ENCODE measurements around the gene TOGARAM2. TPM values are rescaled to one million over a fixed set of nuclear protein-coding genes. Genes with fewer than 3 reads are reported as not detected.

Gene TOGARAM2
- 0.05 TPM for polyA plus RNA-seq (2013, experiment 1 of 2; ENCODE audit: insufficient read length)
- 0.25 TPM for polyA plus RNA-seq (2013, experiment 2 of 2; ENCODE audit: insufficient read length)

DNA sequence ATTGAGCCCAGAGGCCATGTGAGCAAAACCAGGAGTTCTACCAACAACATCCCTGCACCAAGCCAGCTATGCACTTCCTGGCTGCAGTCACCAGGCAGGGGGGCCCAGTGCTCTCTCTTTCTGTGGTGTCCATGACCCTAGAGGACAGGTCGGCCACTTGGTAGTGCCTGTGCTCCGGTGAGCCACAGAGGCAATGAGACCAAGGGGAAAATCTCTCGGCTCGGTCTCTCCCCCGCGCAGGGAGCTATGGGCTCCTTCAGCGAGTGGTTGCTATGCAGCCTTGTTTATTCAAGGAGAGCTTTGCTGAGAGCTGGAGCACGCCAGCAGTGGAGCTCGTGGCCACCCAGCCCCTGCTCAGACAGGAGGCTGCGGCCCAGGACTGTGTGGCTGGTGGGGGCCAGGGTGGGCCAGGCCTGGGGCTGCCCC, at the start of gene TOGARAM2:
TSS of gene TOGARAM2 (plus strand) at position 283 of the 426 bp plus-strand sequence. CDS start 13,537 bp downstream, outside the sequence.
- peak; percentile 36 for DNase-seq

DNA sequence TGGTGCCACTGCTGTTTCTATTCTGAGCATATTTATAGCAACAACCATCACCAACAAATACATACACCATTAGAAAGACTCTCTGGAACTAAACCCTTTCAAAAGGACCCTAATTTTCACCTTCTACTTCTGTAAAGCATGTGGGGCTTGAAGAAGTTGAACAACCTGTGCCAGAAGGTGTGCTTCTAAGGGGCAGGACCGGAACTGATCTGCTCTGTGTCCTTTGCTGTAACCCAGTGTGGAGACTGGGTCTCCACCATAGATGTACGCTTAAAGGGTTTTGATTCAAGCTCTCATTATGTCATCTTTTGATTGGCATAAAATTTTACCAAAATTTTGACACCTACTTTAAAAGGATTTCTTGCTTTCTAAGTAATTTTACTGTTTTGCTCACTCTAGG, 46.3 kb upstream of the TOGARAM2 start:
- no peak for DNase-seq

- DNase-seq, result no peak
Observed at GRCh38 chr2:28941008-28941407, 40.1 kb upstream of the TOGARAM2 start.

- no peak for DNase-seq
Observed at GRCh38 chr2:28944535-28945248, 36.4 kb upstream of the TOGARAM2 start.

GRCh38 chr2:28948160-28948559, 32.9 kb upstream of the TOGARAM2 start:
- DNase-seq, result no peak

DNA sequence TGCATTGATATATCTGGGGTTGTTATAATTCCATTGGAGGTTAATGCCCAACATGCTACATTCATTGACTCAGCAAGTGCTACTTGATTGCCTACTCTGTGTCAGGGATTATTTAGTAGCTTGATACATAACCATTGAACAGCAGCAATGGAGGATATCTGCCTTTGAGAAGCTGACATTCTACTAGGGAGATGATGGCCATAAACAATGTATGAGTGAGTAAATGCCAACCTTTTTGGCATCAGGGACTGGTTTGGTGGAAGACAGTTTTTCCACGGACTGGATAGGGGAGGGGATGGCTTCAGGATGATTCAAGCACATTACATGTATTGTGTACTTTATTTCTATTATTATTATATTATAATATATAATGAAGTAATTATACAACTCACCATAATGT, 31.9 kb upstream of the TOGARAM2 start:
- no peak for DNase-seq

DNA sequence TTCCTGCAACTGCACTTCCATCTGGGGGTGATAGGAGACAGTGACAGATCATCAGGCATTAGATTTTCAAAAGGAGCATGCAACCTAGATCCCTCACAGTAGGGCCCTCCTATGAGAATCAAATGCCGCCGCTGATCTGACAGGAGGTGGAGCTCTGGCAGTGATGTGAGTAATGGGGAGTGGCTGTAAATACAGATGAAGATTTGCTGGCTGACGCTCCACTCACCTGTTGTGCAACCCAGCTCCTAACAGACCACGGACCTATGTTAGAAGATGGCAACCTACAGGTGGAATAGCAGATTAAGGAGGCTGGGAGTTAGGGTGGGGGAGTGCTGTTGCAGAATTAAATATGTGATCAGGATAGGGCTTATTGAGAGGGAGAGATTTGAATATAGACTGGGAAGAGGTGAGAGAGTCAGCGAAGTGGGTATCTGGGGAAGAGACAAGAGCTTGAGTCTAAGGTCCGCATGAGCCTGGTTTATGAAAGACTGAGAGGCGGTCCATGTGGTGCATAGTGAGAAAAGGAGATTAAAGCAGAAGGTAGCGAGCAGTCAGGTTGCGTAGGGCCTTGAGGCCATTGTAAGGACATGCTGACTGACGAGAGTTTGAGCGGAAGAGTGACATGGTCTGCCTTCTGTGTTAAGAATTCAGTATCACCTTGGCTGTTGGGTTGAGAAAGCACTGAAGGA, 31.3 kb upstream of the TOGARAM2 start:
- DNase-seq, result no peak

DNA sequence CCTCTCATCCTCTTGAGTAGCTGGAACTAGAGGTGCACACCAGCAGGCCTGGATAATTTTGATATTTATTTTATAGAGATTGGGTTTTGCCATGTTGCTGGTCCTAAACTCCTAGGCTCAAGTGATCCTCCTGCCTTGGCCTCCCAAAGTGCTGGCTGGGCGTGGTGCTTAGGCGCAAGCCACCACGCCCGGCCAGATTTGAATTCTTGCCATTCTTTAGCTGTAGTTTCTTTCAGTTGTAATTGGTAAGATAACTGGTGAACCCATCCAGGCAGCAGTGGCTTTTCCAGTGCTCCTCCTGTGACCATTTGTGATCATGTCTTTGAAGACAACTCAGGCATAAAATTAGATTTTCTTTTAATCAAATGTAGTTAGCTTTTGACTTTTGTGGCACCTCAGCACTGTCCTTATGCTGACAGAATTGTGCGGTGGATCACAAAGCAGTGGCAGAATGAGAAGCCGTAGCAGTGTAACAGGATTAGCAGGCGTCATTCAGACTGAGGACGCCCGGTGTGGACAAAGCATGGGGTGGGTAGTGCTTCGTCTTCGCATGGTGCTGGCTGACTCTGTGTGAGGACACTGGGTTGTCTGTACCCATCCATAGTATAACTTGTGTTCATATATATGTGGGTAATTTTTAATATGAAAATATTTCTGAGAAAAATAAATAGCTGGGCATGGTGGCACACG, 30.0 kb upstream of the TOGARAM2 start:
- DNase-seq, result no peak

- peak; percentile 17 for DNase-seq
Observed at GRCh38 chr2:28951910-28952835, 28.9 kb upstream of the TOGARAM2 start.

- DNase-seq, result no peak
Observed at GRCh38 chr2:28952836-28953211, 28.3 kb upstream of the TOGARAM2 start.

GRCh38 chr2:28955467-28955866, 25.6 kb upstream of the TOGARAM2 start:
- no peak for DNase-seq

DNA sequence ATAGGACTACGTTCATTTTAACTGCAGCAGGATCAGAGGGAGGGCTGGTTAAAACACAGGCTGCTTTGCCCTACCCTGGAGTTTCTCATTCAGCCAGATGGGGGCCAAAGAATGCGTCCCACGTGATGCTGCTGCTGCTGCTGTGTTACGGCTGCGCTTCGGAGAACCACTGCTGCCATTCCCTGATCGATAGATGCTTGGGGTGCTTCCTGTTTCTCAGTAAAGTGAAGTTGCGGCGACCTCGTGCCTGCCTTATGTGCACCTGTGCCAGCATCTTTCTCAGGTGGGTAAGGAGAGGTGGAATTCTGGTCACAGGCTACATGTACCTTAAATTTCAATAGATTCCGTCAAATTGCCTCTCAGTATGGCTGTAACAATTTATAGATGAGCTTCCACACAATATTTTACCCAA, 24.7 kb upstream of the TOGARAM2 start:
- DNase-seq, result peak; percentile 37

GRCh38 chr2:28956890-28957289, 24.2 kb upstream of the TOGARAM2 start:
- peak; percentile 13 for DNase-seq

DNA sequence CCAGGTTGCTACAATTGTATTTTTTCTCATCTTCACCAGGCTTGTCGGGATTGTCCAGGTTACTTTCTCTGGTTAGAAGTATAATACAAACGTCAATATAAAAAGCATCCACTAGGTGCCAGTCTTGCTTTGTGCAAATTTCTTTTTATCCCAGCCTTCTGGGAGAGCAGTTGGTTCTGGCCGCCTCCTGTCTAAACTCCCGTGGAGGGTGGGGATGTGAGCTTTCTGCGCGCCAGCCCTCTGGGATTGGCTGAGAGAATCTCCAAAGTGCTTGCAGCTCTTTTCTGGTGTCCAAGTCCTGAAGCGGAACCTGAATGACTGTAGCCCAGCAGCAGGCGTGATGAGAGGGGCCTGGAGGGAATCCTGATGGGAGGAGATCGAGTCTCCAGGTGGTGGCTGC, 22.4 kb upstream of the TOGARAM2 start:
- peak; percentile 77 for DNase-seq

DNA sequence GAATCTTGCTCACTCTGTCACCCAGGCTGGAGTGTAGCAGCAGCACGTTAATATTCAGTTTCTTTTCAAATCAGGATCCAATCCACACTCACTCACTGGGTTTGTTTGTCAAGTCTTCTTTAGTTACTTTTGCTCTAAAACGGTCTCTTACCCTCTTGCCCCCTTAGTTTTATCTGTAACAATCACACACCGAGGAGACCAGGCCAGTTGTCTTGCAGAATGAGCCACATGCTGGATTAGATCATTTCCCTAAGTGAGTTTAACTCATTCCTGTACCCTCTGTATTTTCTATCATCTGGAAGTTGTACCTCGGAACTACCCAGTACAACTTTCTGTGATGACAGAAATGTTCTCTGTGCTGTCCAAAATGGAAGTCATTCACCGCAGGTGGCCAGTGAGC, 20.7 kb upstream of the TOGARAM2 start:
- DNase-seq, result no peak

DNA sequence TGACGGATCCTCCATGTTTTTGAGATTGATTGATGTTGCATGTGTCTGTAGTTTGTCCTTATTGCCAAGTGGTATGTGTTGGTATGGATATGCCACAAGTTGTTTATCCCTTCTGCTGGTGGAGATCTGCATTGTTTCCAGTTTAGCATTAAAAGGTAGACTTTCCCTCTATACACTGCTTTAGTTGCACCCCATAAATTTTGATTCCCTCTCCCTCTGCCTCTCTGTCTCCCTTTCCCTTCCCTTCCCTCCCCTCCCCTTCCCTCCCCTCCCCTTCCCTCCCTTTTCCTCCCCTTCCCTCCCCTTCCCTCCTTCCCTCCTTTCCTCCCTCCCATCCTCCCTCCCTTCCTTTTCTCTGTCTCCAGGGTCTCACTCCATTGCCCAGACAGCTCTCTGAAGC, 18.6 kb upstream of the TOGARAM2 start:
- no peak for DNase-seq

GRCh38 chr2:28970464-28971160, 10.5 kb upstream of the TOGARAM2 start:
- no peak for DNase-seq

DNA sequence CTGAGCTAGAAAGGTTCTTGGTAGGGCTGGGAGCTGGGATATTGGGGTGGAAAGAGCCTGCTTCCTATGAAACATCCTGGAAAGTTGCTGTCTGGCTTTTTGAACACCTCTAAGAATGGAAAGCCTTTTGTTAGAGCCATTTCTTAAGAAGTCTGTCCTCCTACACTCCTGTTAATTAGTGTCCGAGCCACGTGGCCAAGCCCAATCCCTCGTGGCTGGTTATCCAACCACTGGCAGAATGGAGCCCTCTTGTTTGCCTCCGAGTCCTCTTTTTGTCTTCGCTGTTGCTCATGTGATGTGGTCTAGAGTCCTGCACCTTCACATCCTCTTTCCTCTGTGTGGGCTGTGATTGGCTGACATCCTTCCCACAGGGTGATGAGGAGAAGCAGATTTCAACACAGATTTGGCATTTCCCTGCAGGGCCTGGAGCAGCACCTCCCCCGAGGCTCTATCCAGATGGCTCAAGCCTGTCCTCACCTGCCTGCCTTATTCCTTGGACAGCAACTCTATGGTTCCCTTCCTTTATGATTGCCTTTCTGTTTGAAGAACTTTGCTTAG, 8.2 kb upstream of the TOGARAM2 start:
- no peak for DNase-seq

- DNase-seq, result no peak
Observed at GRCh38 chr2:28974252-28974651, 6.8 kb upstream of the TOGARAM2 start.

DNA sequence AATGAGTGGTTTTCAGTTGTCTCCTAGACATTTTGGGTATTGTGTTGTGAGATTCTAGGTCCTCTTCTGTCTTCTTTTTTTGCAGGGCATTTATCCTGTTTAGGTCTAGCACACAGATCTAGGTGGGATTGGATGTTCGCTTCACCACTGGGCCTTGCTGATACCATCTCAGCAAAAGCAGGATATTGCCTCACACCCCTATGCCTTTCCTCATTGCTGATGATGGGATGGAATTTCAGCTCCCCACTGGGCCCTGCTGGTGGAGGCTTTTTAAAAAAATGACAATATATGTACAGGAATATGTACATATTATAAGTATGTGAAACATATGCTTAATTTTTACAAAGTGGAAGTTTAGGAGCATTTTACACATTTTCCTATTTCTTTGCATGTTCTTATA, 5.4 kb upstream of the TOGARAM2 start:
- DNase-seq, result no peak

DNA sequence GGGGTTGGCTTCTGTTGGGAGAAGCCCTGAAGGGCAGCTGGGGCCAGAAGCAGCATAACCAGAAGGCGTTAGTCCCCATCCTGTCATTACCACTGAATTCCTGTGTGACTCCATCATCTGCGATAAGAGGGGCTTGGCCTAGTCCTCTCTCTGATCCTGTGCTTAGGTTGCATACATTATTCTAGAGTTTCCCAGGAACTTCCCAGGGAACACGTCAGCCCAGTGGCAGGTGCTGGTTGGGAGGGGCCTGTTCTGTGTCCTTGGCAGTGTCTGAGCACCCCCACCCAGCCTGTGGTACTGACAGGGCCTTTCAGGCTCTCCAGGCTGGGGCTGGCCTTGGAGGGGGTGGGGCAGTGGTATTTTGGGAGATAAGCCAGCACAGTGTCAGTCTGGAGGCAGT, 4.5 kb upstream of the TOGARAM2 start:
- peak; percentile 79 for DNase-seq

All from fibroblast of skin of back (primary cell).